GM23338 (cell line): ENCODE results near the gene NPEPL1. TPM values are rescaled to one million over a fixed set of nuclear protein-coding genes. Genes with fewer than 3 reads are reported as not detected.

ENCODE experiments used
- ATAC-seq: fragments of 200-7000 bp; cut with Tn5 transposase; 3 replicates; pipeline ENCODE4 v1.9.1; 2020
- DNase-seq: peaks from one replicate; pipeline ENCODE4 v3.0.0-alpha.2; 2015; ENCODE audit warnings: low spot score
- H2AFZ ChIP-seq: fragments of 200-600 bp; sonication (generic); 2 replicates; pipeline ENCODE4 v1.8.0; 2016; ENCODE audit warnings: antibody characterized with exemption, mild to moderate bottlenecking, moderate library complexity
- H3F3A ChIP-seq: fragments of 200-600 bp; sonication (generic); replicated peaks from 2 replicates; pipeline ENCODE4 v1.8.0; 2017; ENCODE audit warnings: antibody characterized with exemption, mixed run types, low read depth
- H3K27ac ChIP-seq: fragments of 200-600 bp; sonication (generic); 2 replicates; pipeline ENCODE4 v1.6.1; 2016; ENCODE audit warnings: low read depth
- H3K27me3 ChIP-seq: fragments of 200-600 bp; sonication (generic); 2 replicates; pipeline ENCODE4 v1.8.0; 2016; ENCODE audit warnings: mild to moderate bottlenecking, mixed run types, moderate library complexity; ENCODE audit not compliant: insufficient read depth
- H3K36me3 ChIP-seq: fragments of 200-600 bp; sonication (generic); 2 replicates; pipeline ENCODE4 v1.8.0; 2016; ENCODE audit warnings: mild to moderate bottlenecking; ENCODE audit not compliant: insufficient read depth
- H3K4me1 ChIP-seq: fragments of 200-600 bp; sonication (generic); 2 replicates; pipeline ENCODE4 v1.8.0; 2016; ENCODE audit warnings: mild to moderate bottlenecking, moderate library complexity; ENCODE audit not compliant: insufficient read depth
- H3K4me2 ChIP-seq: fragments of 200-600 bp; sonication (generic); 2 replicates; pipeline ENCODE4 v1.7.1; 2017; ENCODE audit warnings: mixed run types
- H3K4me3 ChIP-seq: fragments of 200-600 bp; sonication (generic); 2 replicates; pipeline ENCODE4 v1.6.1; 2016; ENCODE audit warnings: mixed run types
- H3K79me2 ChIP-seq: fragments of 200-600 bp; sonication (generic); replicated peaks from 2 replicates; pipeline ENCODE4 v1.8.0; 2017; ENCODE audit warnings: mild to moderate bottlenecking; ENCODE audit not compliant: insufficient read depth
- H3K9me2 ChIP-seq: fragments of 200-600 bp; sonication (generic); 2 replicates; pipeline ENCODE4 v1.8.0; 2017; ENCODE audit not compliant: insufficient read depth
- H4K20me1 ChIP-seq: fragments of 200-600 bp; sonication (generic); replicated peaks from 2 replicates; pipeline ENCODE4 v1.8.0; 2017; ENCODE audit warnings: mild to moderate bottlenecking; ENCODE audit not compliant: insufficient read depth
- H3K27ac Mint-ChIP-seq: 2 replicates; pipeline ENCODE4 v1.8.0; 2020; ENCODE audit warnings: inconsistent platforms, mild to moderate bottlenecking, moderate library complexity, mixed read lengths
- H3K27me3 Mint-ChIP-seq: 3 replicates; pipeline ENCODE4 v1.8.0; 2022; ENCODE audit warnings: low read depth, mild to moderate bottlenecking, moderate library complexity, mixed read lengths, inconsistent platforms; ENCODE audit not compliant: insufficient read depth, poor library complexity
- H3K36me3 Mint-ChIP-seq: 3 replicates; pipeline ENCODE4 v1.8.0; 2021; ENCODE audit warnings: low read depth, mild to moderate bottlenecking, inconsistent platforms, moderate library complexity, mixed read lengths
- H3K4me1 Mint-ChIP-seq: 3 replicates; pipeline ENCODE4 v1.8.0; 2020; ENCODE audit warnings: mild to moderate bottlenecking, inconsistent platforms, mixed read lengths
- H3K4me3 Mint-ChIP-seq: 3 replicates; pipeline ENCODE4 v1.8.0; 2021; ENCODE audit warnings: moderate library complexity, mild to moderate bottlenecking, inconsistent platforms, mixed read lengths
- H3K9me3 Mint-ChIP-seq: 3 replicates; pipeline ENCODE4 v1.8.0; 2020; ENCODE audit warnings: moderate library complexity, mild to moderate bottlenecking, inconsistent platforms, mixed read lengths
- CREB1 ChIP-seq: fragments of 250-450 bp; sonication (Bioruptor Pico); IDR thresholded peaks from 2 replicates; pipeline ENCODE4 v1.5.0; 2020; ENCODE audit warnings: low read depth, mild to moderate bottlenecking, moderate library complexity
- EZH2 ChIP-seq: fragments of 200-600 bp; sonication (generic); IDR thresholded peaks from one replicate; pipeline ENCODE4 v1.8.0; 2017; ENCODE audit warnings: antibody characterized with exemption, mild to moderate bottlenecking, low read depth; ENCODE audit not compliant: unreplicated experiment
- EZH2phosphoT487 ChIP-seq: fragments of 200-600 bp; sonication (generic); IDR thresholded peaks from one replicate; pipeline ENCODE4 v1.8.1; 2018; ENCODE audit warnings: antibody characterized with exemption; ENCODE audit not compliant: unreplicated experiment
- JUNB ChIP-seq: IDR thresholded peaks from one replicate; pipeline ENCODE4 v1.6.1; 2016; ENCODE audit warnings: antibody characterized with exemption; ENCODE audit not compliant: unreplicated experiment
- NANOG ChIP-seq: IDR thresholded peaks from 2 replicates; pipeline ENCODE4 v1.6.1; 2016; ENCODE audit warnings: antibody characterized with exemption, borderline replicate concordance
- POLR2AphosphoS5 ChIP-seq: IDR thresholded peaks from 2 replicates; pipeline ENCODE4 v1.6.1; 2016; ENCODE audit warnings: antibody characterized with exemption, low read depth
- STAT1 ChIP-seq: IDR thresholded peaks from one replicate; pipeline ENCODE4 v1.6.1; 2016; ENCODE audit warnings: antibody characterized with exemption; ENCODE audit not compliant: unreplicated experiment
- ZNF114 ChIP-seq: fragments of 250-450 bp; sonication (Bioruptor Pico); IDR thresholded peaks from 2 replicates; pipeline ENCODE4 v1.5.0; 2020; ENCODE audit warnings: mild to moderate bottlenecking, moderate library complexity
- ZNF331 ChIP-seq: fragments of 250-450 bp; sonication (Bioruptor Pico); IDR thresholded peaks from 2 replicates; pipeline ENCODE4 v1.5.0; 2020; ENCODE audit warnings: low read depth, mild to moderate bottlenecking, moderate library complexity
- polyA plus RNA-seq: library from polyadenylated mRNA; unstranded; fragments of >200 nt; fragmentation: Nextera tagmentation; extraction: Ambion mirVana; gene quantifications from 2 replicates; pipeline ENCODE4 v1.2.1, GENCODE V29; 2016
- total RNA-seq: library from RNA; depleted of rRNA; stranded (reverse); fragments of >200 nt; shearing (Covaris generic); gene quantifications from 2 replicates; pipeline ENCODE4 v1.2.3, GENCODE V29; 2014
- TF ChIP-seq, protein P1 (sequence below): IDR thresholded peaks from 2 replicates; pipeline ENCODE4 v1.6.1; 2016; ENCODE audit warnings: antibody characterized with exemption
- TF ChIP-seq, protein P2 (sequence below): IDR thresholded peaks from one replicate; pipeline ENCODE4 v1.6.1; 2018; ENCODE audit warnings: antibody characterized with exemption; ENCODE audit not compliant: unreplicated experiment

NPEPL1 gene
- total and polyA plus RNA-seq, 2 experiments from 2014 or later, result 23.5 to 30.0 TPM

DNA sequence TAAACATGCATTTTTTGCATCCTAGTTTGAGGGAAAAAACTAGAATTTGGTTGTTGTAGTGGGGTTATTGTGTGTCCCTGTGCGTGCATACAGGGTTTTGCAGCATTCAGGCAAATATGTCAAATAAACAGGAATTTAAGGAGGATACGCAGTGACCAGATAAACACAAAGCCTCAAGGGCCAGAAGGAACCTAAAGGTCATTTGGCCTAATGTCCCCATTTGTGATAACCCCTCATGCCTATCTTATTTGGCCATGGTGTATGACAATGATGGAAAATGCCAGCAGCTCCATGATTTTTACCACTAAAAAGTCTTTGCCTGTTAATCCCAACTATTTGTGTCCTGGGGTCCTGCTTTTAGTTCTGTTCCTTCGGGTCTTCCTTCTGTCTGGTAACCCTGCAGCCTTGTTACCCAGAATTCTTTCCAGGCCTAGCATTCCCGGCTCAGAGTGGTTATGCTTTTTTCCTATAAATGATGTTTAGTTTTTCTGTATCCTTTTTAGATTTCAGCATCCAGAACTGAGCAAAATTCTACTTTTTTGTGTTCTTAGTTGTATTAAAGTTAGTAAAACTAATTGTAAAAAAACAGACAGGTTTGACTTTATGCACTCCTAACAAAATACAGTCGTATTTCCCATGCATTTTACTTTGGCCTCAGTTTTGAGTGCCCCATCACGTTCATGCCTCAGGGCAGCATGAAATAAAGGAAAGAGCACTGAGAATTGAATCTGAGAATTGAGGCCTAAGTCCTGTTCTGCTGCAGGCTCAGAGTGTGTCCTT is 37.1 kb upstream of the NPEPL1 start (continued):
- TF ChIP-seq NANOG (no peak), ZNF331 (CRISPR knock-in tag) (no peak)
- TF ChIP-seq, protein P1, sequence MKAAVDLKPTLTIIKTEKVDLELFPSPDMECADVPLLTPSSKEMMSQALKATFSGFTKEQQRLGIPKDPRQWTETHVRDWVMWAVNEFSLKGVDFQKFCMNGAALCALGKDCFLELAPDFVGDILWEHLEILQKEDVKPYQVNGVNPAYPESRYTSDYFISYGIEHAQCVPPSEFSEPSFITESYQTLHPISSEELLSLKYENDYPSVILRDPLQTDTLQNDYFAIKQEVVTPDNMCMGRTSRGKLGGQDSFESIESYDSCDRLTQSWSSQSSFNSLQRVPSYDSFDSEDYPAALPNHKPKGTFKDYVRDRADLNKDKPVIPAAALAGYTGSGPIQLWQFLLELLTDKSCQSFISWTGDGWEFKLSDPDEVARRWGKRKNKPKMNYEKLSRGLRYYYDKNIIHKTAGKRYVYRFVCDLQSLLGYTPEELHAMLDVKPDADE, result no peak

DNA sequence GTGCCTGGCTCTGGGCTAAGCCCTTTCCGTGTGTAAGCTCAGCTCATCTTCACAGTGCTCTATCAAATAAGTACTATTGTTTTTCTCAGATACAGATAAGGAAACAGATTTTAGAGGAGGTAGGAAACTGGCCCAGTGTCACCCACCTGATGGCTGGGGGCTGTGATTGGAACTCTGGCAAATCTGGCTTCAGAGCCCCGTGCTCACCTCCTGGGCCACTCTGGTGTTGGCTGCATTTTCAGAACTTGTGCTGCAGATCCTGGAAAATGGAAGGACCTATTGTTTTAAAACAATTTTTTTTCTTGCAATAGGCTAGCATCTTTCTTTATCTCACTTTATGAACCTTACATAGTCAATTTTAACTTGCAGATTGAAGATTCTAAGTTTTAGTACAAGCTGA is 35.8 kb upstream of the NPEPL1 start:
- no peaks in the 10 kb centered on the region for H4K20me1 ChIP-seq
- H3K36me3 ChIP-seq, result 0 out of 2 replicates have a peak, but pooled peaks cover 2% of the 10 kb centered on the region
- H3F3A ChIP-seq, result no peaks in the 10 kb centered on the region
- TF ChIP-seq EZH2 (no peak), STAT1 (no peak), ZNF331 (CRISPR knock-in tag) (no peak), NANOG (no peak), ZNF114 (no peak), POLR2AphosphoS5 (no peak), JUNB (no peak), CREB1 (CRISPR knock-in tag) (no peak), EZH2phosphoT487 (no peak)
- TF ChIP-seq, protein P2, sequence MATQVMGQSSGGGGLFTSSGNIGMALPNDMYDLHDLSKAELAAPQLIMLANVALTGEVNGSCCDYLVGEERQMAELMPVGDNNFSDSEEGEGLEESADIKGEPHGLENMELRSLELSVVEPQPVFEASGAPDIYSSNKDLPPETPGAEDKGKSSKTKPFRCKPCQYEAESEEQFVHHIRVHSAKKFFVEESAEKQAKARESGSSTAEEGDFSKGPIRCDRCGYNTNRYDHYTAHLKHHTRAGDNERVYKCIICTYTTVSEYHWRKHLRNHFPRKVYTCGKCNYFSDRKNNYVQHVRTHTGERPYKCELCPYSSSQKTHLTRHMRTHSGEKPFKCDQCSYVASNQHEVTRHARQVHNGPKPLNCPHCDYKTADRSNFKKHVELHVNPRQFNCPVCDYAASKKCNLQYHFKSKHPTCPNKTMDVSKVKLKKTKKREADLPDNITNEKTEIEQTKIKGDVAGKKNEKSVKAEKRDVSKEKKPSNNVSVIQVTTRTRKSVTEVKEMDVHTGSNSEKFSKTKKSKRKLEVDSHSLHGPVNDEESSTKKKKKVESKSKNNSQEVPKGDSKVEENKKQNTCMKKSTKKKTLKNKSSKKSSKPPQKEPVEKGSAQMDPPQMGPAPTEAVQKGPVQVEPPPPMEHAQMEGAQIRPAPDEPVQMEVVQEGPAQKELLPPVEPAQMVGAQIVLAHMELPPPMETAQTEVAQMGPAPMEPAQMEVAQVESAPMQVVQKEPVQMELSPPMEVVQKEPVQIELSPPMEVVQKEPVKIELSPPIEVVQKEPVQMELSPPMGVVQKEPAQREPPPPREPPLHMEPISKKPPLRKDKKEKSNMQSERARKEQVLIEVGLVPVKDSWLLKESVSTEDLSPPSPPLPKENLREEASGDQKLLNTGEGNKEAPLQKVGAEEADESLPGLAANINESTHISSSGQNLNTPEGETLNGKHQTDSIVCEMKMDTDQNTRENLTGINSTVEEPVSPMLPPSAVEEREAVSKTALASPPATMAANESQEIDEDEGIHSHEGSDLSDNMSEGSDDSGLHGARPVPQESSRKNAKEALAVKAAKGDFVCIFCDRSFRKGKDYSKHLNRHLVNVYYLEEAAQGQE, result no peak
- H3K4me2 ChIP-seq, result peak overlapping the region; percentile 78
- H3K79me2 ChIP-seq, result peaks cover 94% of the 10 kb centered on the region
- H3K4me1 ChIP-seq, result peaks cover 89% of the 10 kb centered on the region
- no peaks in the 10 kb centered on the region for H3K27me3 ChIP-seq
- peaks cover 75% of the 10 kb centered on the region for H3K4me1 Mint-ChIP-seq
- no peaks in the 10 kb centered on the region for H3K9me2 ChIP-seq
- no peaks in the 10 kb centered on the region for H3K9me3 Mint-ChIP-seq
- DNase-seq (no peak), ATAC-seq (no peak)
- H2AFZ ChIP-seq, result no peak overlapping the region
- peak overlapping the region; percentile 82 for H3K27ac Mint-ChIP-seq
- H3K27ac ChIP-seq, result peak overlapping the region; percentile 29; the same call in 1 of the 2 replicates
- peaks cover 4% of the 10 kb centered on the region for H3K27me3 Mint-ChIP-seq
- H3K36me3 Mint-ChIP-seq, result peaks cover 11% of the 10 kb centered on the region; the same call in 2 of the 3 replicates
- peak overlapping the region; percentile 55; the same call in 1 of the 2 replicates for H3K4me3 ChIP-seq
- H3K4me3 Mint-ChIP-seq, result peak overlapping the region; percentile 50
